HG02798 (cell line): ENCODE data around the gene CCNJL.

Source experiments
- ATAC-seq: cut with Tn5 transposase; IDR thresholded peaks from one replicate; pipeline ENCODE4 v1.9.1; 2021; ENCODE audit warnings: mild to moderate bottlenecking; ENCODE audit not compliant: unreplicated experiment, poor library complexity

The CCNJL gene

GRCh38 chr5:160296496-160296895 lies 15.9 kb downstream of the CCNJL start:
- no peak for ATAC-seq

- peak; percentile 52 for ATAC-seq
Measured at GRCh38 chr5:160293901-160294561, 18.3 kb downstream of the CCNJL start.

GRCh38 chr5:160293386-160293785 lies 19.0 kb downstream of the CCNJL start:
- no peak for ATAC-seq

GRCh38 chr5:160291467-160291866 lies 20.9 kb downstream of the CCNJL start:
- no peak for ATAC-seq

- ATAC-seq = no peak
Measured at GRCh38 chr5:160290751-160291150, 21.6 kb downstream of the CCNJL start.

- ATAC-seq = no peak
Measured at GRCh38 chr5:160289721-160290120, 22.6 kb downstream of the CCNJL start.

GRCh38 chr5:160289356-160289651 lies 23.1 kb downstream of the CCNJL start:
- no peak for ATAC-seq

GRCh38 chr5:160287378-160288051 lies 24.8 kb downstream of the CCNJL start:
- no peak for ATAC-seq

- ATAC-seq = no peak
Measured at GRCh38 chr5:160286947-160287346, 25.4 kb downstream of the CCNJL start.

- ATAC-seq = no peak
Measured at GRCh38 chr5:160285316-160285715, 27.0 kb downstream of the CCNJL start.

GRCh38 chr5:160284291-160284873 lies 28.0 kb downstream of the CCNJL start:
- no peak for ATAC-seq

- ATAC-seq = no peak
Measured at GRCh38 chr5:160281275-160281674, 31.1 kb downstream of the CCNJL start.

- no peak for ATAC-seq
Measured at GRCh38 chr5:160280384-160281095, 31.8 kb downstream of the CCNJL start.

GRCh38 chr5:160278343-160278742 lies 34.0 kb downstream of the CCNJL start:
- ATAC-seq = no peak

- ATAC-seq = no peak
Measured at GRCh38 chr5:160274483-160274931, 37.9 kb downstream of the CCNJL start.

- ATAC-seq = no peak
Measured at GRCh38 chr5:160272889-160273288, 39.5 kb downstream of the CCNJL start.

- ATAC-seq = no peak
Measured at GRCh38 chr5:160272264-160272663, 40.1 kb downstream of the CCNJL start.

GRCh38 chr5:160271836-160272235 lies 40.5 kb downstream of the CCNJL start:
- no peak for ATAC-seq

GRCh38 chr5:160271396-160271795 lies 41.0 kb downstream of the CCNJL start:
- ATAC-seq = no peak

- no peak for ATAC-seq
Measured at GRCh38 chr5:160270704-160271103, 41.7 kb downstream of the CCNJL start.

GRCh38 chr5:160269017-160269416 lies 43.3 kb downstream of the CCNJL start:
- no peak for ATAC-seq
